Smooth muscle cell (in vitro differentiated cells): ENCODE results near the gene SDK2. TPM values are rescaled to one million over a fixed set of nuclear protein-coding genes. Genes with fewer than 3 reads are reported as not detected.

Source experiments
- DNase-seq: peaks from one replicate; lab custom pipeline; 2025; ENCODE audit not compliant: unreplicated experiment; lab: John Stamatoyannopoulos, UW
- H2AFZ ChIP-seq: fragments of 200-600 bp; sonication (generic); 2 replicates; pipeline ENCODE4 v1.6.0; 2016; ENCODE audit warnings: antibody characterized with exemption, low read depth, mild to moderate bottlenecking
- H3F3A ChIP-seq: fragments of 200-600 bp; sonication (generic); 2 replicates; pipeline ENCODE4 v1.6.0; 2017; ENCODE audit warnings: antibody characterized with exemption, low read depth
- H3K27ac ChIP-seq: fragments of 200-600 bp; sonication (generic); 2 replicates; pipeline ENCODE4 v1.5.1; 2016; ENCODE audit warnings: low read depth, mild to moderate bottlenecking
- H3K27me3 ChIP-seq: fragments of 200-600 bp; sonication (generic); 2 replicates; pipeline ENCODE4 v1.6.1; 2016; ENCODE audit warnings: low read depth, mild to moderate bottlenecking
- H3K36me3 ChIP-seq: fragments of 200-600 bp; sonication (generic); 2 replicates; pipeline ENCODE4 v1.5.1; 2016; ENCODE audit warnings: low read depth
- H3K4me1 ChIP-seq: fragments of 200-600 bp; sonication (generic); 2 replicates; pipeline ENCODE4 v1.5.1; 2016; ENCODE audit warnings: low read depth
- H3K4me2 ChIP-seq: fragments of 200-600 bp; sonication (generic); 2 replicates; pipeline ENCODE4 v1.6.0; 2016; ENCODE audit warnings: mild to moderate bottlenecking
- H3K4me3 ChIP-seq: fragments of 200-600 bp; sonication (generic); 2 replicates; pipeline ENCODE4 v1.5.1; 2016; ENCODE audit warnings: mild to moderate bottlenecking
- H3K79me2 ChIP-seq: fragments of 200-600 bp; sonication (generic); 2 replicates; pipeline ENCODE4 v1.6.0; 2016; ENCODE audit warnings: low read depth, mild to moderate bottlenecking
- H3K9ac ChIP-seq: fragments of 200-600 bp; sonication (generic); 2 replicates; pipeline ENCODE4 v1.6.0; 2016; ENCODE audit warnings: low read depth
- H3K9me3 ChIP-seq: fragments of 200-600 bp; sonication (generic); replicated peaks from 2 replicates; pipeline ENCODE4 v1.5.1; 2016; ENCODE audit warnings: low read depth
- H4K20me1 ChIP-seq: fragments of 200-600 bp; sonication (generic); 2 replicates; pipeline ENCODE4 v1.6.0; 2016; ENCODE audit warnings: low read depth
- CTCF ChIP-seq: fragments of 200-600 bp; sonication (generic); IDR thresholded peaks from 2 replicates; pipeline ENCODE4 v1.5.1; 2017; ENCODE audit warnings: borderline replicate concordance, mild to moderate bottlenecking, antibody characterized with exemption; ENCODE audit not compliant: insufficient read depth, poor library complexity, severe bottlenecking
- WGBS: methylation state at CpG from one replicate; pipeline ENCODE4 v1.1.7; 2016; ENCODE audit warnings: low lambda C conversion rate; 5-methylcytosine and 5-hydroxymethylcytosine counted together
- polyA plus RNA-seq: library from polyadenylated mRNA; unstranded; fragments of >200 nt; fragmentation: Nextera tagmentation; extraction: Ambion mirVana; gene quantifications from 2 replicates; pipeline ENCODE4 v1.2.1, GENCODE V29; 2016
- total RNA-seq: library from RNA; depleted of rRNA; stranded (reverse); fragments of >200 nt; gene quantifications from 2 replicates; pipeline ENCODE4 v1.2.3, GENCODE V29; 2014

SDK2 gene
- total and polyA plus RNA-seq, 2 experiments from 2014 or later: 4.6 to 6.5 TPM

- Histone ChIP-seq H3K4me2 (no peak overlapping the region), H3K9me3 (no peaks in the 10 kb centered on the region), H3K4me3 (no peak overlapping the region), H3F3A (no peaks in the 10 kb centered on the region), H2AFZ (no peak overlapping the region), H4K20me1 (peaks cover 2% of the 10 kb centered on the region), H3K79me2 (no peaks in the 10 kb centered on the region), H3K27me3 (no peaks in the 10 kb centered on the region), H3K4me1 (peaks cover 17% of the 10 kb centered on the region), H3K9ac (no peak overlapping the region), H3K27ac (no peak overlapping the region), H3K36me3 (no peaks in the 10 kb centered on the region)
- 91% methylated on average over 23 of the region's 23 CpGs for WGBS
- TF ChIP-seq CTCF: no peak
- no peak for DNase-seq
Measured at GRCh38 chr17:73365906-73366623, 278.2 kb downstream of the SDK2 start.

GRCh38 chr17:73365301-73365874 is 278.9 kb downstream of the SDK2 start:
- Histone ChIP-seq H4K20me1 (no peaks in the 10 kb centered on the region), H3K4me2 (no peak overlapping the region), H3K27me3 (no peaks in the 10 kb centered on the region), H3K36me3 (no peaks in the 10 kb centered on the region), H3F3A (no peaks in the 10 kb centered on the region), H3K4me1 (peaks cover 20% of the 10 kb centered on the region), H3K9ac (no peak overlapping the region), H3K79me2 (no peaks in the 10 kb centered on the region), H2AFZ (no peak overlapping the region), H3K9me3 (no peaks in the 10 kb centered on the region), H3K4me3 (no peak overlapping the region), H3K27ac (no peak overlapping the region)
- no peak for TF ChIP-seq CTCF
- WGBS: 90% methylated on average over 20 of the region's 20 CpGs
- no peak for DNase-seq

- Histone ChIP-seq H3F3A (no peaks in the 10 kb centered on the region), H3K27ac (no peak overlapping the region), H3K79me2 (no peaks in the 10 kb centered on the region), H3K4me3 (no peak overlapping the region), H3K4me2 (no peak overlapping the region), H3K9me3 (no peaks in the 10 kb centered on the region), H3K9ac (no peak overlapping the region), H4K20me1 (no peaks in the 10 kb centered on the region), H3K36me3 (no peaks in the 10 kb centered on the region), H3K4me1 (peaks cover 26% of the 10 kb centered on the region), H2AFZ (no peak overlapping the region), H3K27me3 (no peaks in the 10 kb centered on the region)
- DNase-seq: no peak
- TF ChIP-seq CTCF: no peak
- 97% methylated on average over 4 of the region's 4 CpGs for WGBS
Measured at GRCh38 chr17:73364155-73364522, 280.1 kb downstream of the SDK2 start.
